ENCODE results near the gene SEMA3F.

SEMA3F gene

GRCh38 chr3:50154840-50155490, at the start of gene SEMA3F:
TSS of gene SEMA3F (plus strand) at chr3:50155324. CDS start at chr3:50159623, 4,299 bp downstream.
- DNase-seq: peak; percentile 72

- no peak for DNase-seq
Observed at GRCh38 chr3:50111757-50112156, 43.4 kb upstream of the SEMA3F start.

GRCh38 chr3:50112462-50112861, 42.7 kb upstream of the SEMA3F start:
- DNase-seq: no peak

GRCh38 chr3:50117120-50117519, 38.0 kb upstream of the SEMA3F start:
- no peak for DNase-seq

- DNase-seq: no peak
Observed at GRCh38 chr3:50118237-50118636, 36.9 kb upstream of the SEMA3F start.

- no peak for DNase-seq
Observed at GRCh38 chr3:50119786-50120185, 35.3 kb upstream of the SEMA3F start.

- DNase-seq: no peak
Observed at GRCh38 chr3:50120364-50121071, 34.6 kb upstream of the SEMA3F start.

- DNase-seq: peak; percentile 81
Observed at GRCh38 chr3:50121072-50122032, 33.8 kb upstream of the SEMA3F start.

GRCh38 chr3:50122071-50122470, 33.1 kb upstream of the SEMA3F start:
- DNase-seq: no peak

GRCh38 chr3:50122661-50123391, 32.3 kb upstream of the SEMA3F start:
- no peak for DNase-seq

- no peak for DNase-seq
Observed at GRCh38 chr3:50123394-50124051, 31.6 kb upstream of the SEMA3F start.

- no peak for DNase-seq
Observed at GRCh38 chr3:50124052-50124799, 30.9 kb upstream of the SEMA3F start.

- no peak for DNase-seq
Observed at GRCh38 chr3:50124800-50125178, 30.3 kb upstream of the SEMA3F start.

- no peak for DNase-seq
Observed at GRCh38 chr3:50125541-50126286, 29.4 kb upstream of the SEMA3F start.

- DNase-seq: no peak
Observed at GRCh38 chr3:50126287-50127211, 28.6 kb upstream of the SEMA3F start.

GRCh38 chr3:50127251-50127691, 27.9 kb upstream of the SEMA3F start:
- DNase-seq: no peak

GRCh38 chr3:50128001-50128400, 27.1 kb upstream of the SEMA3F start:
- no peak for DNase-seq

GRCh38 chr3:50130436-50130835, 24.7 kb upstream of the SEMA3F start:
- no peak for DNase-seq
